GM12801 (cell line): ENCODE measurements around the gene GTF2F2.

ENCODE experiments used
- CTCF ChIP-seq: IDR thresholded peaks from one replicate; pipeline ENCODE4 v1.5.1; 2011; ENCODE audit warnings: control low read depth; ENCODE audit not compliant: insufficient read length; ENCODE audit errors: extremely low read depth

The GTF2F2 gene

DNA sequence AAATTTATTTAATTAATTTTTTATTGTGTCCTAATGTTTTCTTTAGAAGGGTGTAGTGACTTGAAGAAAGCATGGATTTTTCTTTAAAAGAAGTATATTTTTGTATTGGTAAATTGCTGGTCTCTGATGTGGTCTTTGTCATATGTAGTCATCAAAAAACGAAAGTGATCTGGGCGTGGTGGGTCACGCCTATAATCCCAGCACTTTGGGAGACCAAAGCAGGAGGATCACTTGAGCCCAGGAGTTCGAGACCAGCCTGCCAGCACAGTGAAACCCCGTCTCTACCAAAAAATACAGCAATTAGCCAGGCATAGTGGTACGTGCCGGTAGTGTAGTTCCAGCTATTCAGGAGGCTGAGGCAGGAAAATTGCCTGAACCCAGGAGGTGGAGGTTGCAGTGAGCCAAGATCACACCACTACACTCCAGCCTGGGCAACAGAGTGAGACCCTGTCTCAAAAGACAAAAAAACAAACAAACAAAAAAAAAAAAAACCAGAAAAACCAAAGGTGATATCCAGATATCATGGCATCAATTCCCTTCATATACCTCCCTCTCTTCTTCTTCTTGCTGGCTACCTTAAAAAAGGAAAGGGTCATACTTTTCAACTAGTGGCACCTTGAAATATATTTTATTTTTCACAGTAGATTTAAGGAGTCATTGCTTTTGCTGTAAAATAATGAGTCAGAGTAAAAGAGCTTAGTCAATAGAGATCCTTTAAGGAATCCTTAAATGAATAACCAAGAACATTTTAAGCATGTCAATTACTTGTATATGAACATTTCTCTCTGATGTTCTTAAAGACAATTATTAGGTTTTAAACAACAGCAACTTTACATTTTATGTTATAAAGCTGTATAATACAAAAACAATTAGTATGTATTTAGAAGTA is 60.6 kb downstream of the GTF2F2 start:
- TF ChIP-seq CTCF, result no peak

- no peak for TF ChIP-seq CTCF
Measured at GRCh38 chr13:45184693-45185092, 64.4 kb downstream of the GTF2F2 start.

DNA sequence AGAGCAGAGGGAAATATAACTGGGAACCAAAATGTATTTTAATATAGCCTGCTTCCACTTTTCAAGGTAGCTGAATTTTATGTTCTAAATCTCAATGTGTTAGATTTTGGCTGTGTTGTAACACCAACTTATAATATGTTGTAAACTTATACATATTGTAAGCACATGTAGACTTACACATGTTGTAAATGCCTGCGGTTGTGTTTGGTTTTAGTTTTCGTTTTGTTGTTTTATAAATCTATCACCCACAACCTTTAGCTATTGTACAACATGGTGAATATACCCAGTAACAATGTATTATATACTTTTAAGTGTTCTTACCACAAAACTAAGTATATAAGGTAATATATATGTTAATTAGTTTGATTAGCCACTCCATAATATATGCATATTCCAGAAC is 65.0 kb downstream of the GTF2F2 start:
- TF ChIP-seq CTCF, result no peak

GRCh38 chr13:45191874-45192273 is 71.6 kb downstream of the GTF2F2 start:
- no peak for TF ChIP-seq CTCF

GRCh38 chr13:45194081-45194939 is 74.0 kb downstream of the GTF2F2 start:
- TF ChIP-seq CTCF, result no peak

- no peak for TF ChIP-seq CTCF
Measured at GRCh38 chr13:45195421-45195820, 75.1 kb downstream of the GTF2F2 start.

DNA sequence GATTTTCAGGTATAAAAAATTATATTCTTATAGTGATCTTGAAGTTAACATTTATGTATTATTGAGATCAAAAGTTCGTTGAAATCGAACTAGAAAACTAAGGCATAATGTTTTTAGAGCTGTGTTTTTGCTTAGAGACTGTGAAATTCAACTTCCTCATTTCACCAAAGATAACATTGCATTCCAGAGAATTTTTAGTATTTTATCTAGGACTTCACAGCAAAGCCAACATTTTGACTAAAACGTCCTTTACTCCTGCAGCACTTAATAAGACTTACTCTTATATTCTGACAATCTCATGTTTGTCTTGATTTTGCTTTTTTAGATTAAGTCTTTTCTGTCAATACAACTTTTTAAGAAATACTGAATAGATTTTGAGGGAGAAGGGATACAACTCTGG is 75.8 kb downstream of the GTF2F2 start:
- no peak for TF ChIP-seq CTCF
